ENCODE results near the gene PEX6.
"Not testable (repeated sequence)": the region's sequence is repeated elsewhere in the genome, so short reads cannot be mapped to it uniquely, and the experiment has no call there.

PEX6 gene

GRCh38 chr6:42978839-42979522 lies at the start of gene PEX6:
PEX6 (minus strand) TSS chr6:42979181; CDS start chr6:42979150, 31 bp downstream.
- peak; percentile 89 for DNase-seq (ENCODE audit: low spot score)

GRCh38 chr6:43026365-43026764 lies 47.4 kb upstream of the PEX6 start:
- no peak for DNase-seq (ENCODE audit: low spot score)

GRCh38 chr6:43024436-43024835 lies 45.5 kb upstream of the PEX6 start:
- no peak for DNase-seq (ENCODE audit: low spot score)

GRCh38 chr6:43021270-43022047 lies 42.5 kb upstream of the PEX6 start, which contains the start of gene RRP36:
RRP36 (plus strand) TSS chr6:43021623; CDS start chr6:43021655, 32 bp downstream.
- DNase-seq (ENCODE audit: low spot score): peak; percentile 83

GRCh38 chr6:43020847-43021246 lies 41.9 kb upstream of the PEX6 start:
- DNase-seq (ENCODE audit: low spot score): peak; percentile 14

GRCh38 chr6:43020052-43020705 lies 41.2 kb upstream of the PEX6 start:
- DNase-seq (ENCODE audit: low spot score): no peak

- no peak for DNase-seq (ENCODE audit: low spot score)
Observed at GRCh38 chr6:43019152-43019551, 40.2 kb upstream of the PEX6 start.

GRCh38 chr6:43016943-43017334 lies 38.0 kb upstream of the PEX6 start:
- no peak for DNase-seq (ENCODE audit: low spot score)

GRCh38 chr6:43016176-43016942 lies 37.4 kb upstream of the PEX6 start:
- DNase-seq (ENCODE audit: low spot score): no peak

GRCh38 chr6:43014434-43014909 lies 35.5 kb upstream of the PEX6 start:
- no peak for DNase-seq (ENCODE audit: low spot score)

GRCh38 chr6:43013843-43014433 lies 35.0 kb upstream of the PEX6 start, which contains the start of the genes KLHDC3 and MEA1:
KLHDC3 (plus strand) TSS chr6:43014249; CDS start chr6:43017193, 2,944 bp downstream.
MEA1 (minus strand) TSS chr6:43013946; CDS start chr6:43013813, 133 bp downstream.
- DNase-seq (ENCODE audit: low spot score): peak; percentile 99

GRCh38 chr6:43013097-43013842 lies 34.3 kb upstream of the PEX6 start:
- DNase-seq (ENCODE audit: low spot score): no peak

GRCh38 chr6:43012364-43012763 lies 33.4 kb upstream of the PEX6 start:
- no peak for DNase-seq (ENCODE audit: low spot score)

GRCh38 chr6:43011207-43011606 lies 32.2 kb upstream of the PEX6 start:
- no peak for DNase-seq (ENCODE audit: low spot score)

- DNase-seq (ENCODE audit: low spot score): peak; percentile 41
Observed at GRCh38 chr6:43009124-43009523, 30.1 kb upstream of the PEX6 start.

GRCh38 chr6:43007126-43007525 lies 28.1 kb upstream of the PEX6 start:
- no peak for DNase-seq (ENCODE audit: low spot score)

GRCh38 chr6:43006251-43006650 lies 27.3 kb upstream of the PEX6 start:
- DNase-seq (ENCODE audit: low spot score): no peak

GRCh38 chr6:43005844-43006243 lies 26.9 kb upstream of the PEX6 start:
- DNase-seq (ENCODE audit: low spot score): no peak

- no peak for DNase-seq (ENCODE audit: low spot score)
Observed at GRCh38 chr6:43001843-43002242, 22.9 kb upstream of the PEX6 start.

- not testable (repeated sequence) for DNase-seq (ENCODE audit: low spot score)
Observed at GRCh38 chr6:42998205-42998604, 19.2 kb upstream of the PEX6 start.

- no peak for DNase-seq (ENCODE audit: low spot score)
Observed at GRCh38 chr6:42996513-42996912, 17.5 kb upstream of the PEX6 start.

Measured in germinal center (tissue), 1 donor.